Fibroblast of peridontal ligament (primary cell): Measurements from ENCODE around the gene UBN1.

Experiments
- DNase-seq: peaks from one replicate; pipeline ENCODE4 v3.0.0-alpha.2; 2010; ENCODE audit errors: extremely low read depth

The UBN1 gene

GRCh38 chr16:4884972-4885874 is 37.9 kb downstream of the UBN1 start:
- DNase-seq: no peak

GRCh38 chr16:4886151-4886550 is 38.9 kb downstream of the UBN1 start:
- no peak for DNase-seq

GRCh38 chr16:4888428-4889135 is 41.3 kb downstream of the UBN1 start:
- no peak for DNase-seq

GRCh38 chr16:4890026-4890425 is 42.7 kb downstream of the UBN1 start:
- no peak for DNase-seq

GRCh38 chr16:4890686-4891085 is 43.4 kb downstream of the UBN1 start:
- DNase-seq: no peak

DNA sequence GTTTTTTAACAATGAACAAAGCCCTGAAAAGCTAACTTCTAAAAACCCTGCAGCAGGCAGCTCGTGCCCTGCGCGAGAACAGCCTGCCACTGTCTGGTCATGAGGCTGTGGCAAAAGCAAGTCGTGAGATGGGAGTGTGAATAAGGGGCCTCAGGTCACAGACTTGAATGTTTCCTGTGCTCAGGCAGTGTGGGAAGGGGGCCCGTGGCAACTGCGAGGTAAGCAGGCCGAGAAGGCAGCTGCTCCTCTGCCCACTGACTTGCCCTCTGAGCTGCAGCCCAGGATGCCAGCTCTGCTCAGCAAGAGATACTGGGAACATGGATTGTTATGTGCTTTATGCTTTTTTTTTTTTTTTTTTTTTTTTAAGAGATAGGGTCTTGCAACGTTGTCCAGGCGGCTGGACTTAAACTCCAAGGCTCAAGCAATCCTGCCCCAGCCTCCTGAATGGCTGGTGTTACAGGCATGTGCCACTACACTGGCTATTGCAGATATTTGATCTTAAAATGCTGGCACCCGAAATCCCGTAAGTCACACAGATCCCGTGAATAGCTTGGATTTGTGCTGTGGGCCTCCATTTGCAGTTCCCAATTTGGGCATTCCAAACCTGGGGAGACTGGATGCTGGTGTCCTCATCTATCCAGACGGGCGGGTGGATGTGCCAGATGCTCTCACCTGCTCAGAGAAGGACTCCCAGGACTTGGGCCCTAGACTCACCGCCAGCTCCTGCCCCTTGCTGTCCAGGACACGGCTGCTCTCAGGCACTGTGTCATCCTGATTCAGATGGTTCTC is 44.0 kb downstream of the UBN1 start:
- no peak for DNase-seq

GRCh38 chr16:4891886-4892216 is 44.6 kb downstream of the UBN1 start:
- no peak for DNase-seq

DNA sequence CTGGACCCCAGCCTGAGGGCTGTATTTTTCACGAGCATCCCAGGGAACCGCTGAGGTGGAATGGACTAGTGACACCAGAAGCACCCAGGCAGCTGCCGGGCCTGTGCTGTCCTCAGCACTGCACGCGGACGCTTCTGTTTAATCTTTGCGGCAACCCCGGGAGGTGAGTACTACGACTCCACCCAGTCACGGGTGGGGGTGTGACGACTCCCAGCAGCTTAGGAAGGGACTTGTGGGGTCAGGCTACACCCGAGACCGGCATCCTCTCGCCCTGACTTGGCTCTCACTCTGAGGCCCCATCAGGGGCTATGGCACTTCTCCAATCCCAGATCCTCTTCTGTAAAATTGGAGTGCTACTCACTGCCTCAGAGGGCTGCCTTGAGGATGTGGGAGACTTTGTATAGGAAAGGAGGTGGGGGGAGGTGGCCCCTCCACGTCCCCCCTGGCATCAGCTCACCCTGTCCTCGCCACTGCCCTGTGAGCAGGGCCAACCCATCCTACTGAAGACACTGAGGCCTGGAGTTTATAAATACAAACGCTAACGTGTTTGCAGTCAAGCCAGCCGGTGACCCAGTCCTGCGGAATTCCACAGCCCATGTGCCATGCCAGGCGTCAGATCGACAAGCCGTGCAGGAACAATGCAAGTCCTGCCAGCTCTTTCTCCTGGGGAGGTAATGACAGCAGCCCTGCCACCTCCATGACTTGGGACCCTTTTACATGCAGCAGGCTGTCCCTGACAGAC is 45.3 kb downstream of the UBN1 start:
- peak; percentile 63 for DNase-seq

- no peak for DNase-seq
Measured at GRCh38 chr16:4893103-4893862, 46.0 kb downstream of the UBN1 start.

DNA sequence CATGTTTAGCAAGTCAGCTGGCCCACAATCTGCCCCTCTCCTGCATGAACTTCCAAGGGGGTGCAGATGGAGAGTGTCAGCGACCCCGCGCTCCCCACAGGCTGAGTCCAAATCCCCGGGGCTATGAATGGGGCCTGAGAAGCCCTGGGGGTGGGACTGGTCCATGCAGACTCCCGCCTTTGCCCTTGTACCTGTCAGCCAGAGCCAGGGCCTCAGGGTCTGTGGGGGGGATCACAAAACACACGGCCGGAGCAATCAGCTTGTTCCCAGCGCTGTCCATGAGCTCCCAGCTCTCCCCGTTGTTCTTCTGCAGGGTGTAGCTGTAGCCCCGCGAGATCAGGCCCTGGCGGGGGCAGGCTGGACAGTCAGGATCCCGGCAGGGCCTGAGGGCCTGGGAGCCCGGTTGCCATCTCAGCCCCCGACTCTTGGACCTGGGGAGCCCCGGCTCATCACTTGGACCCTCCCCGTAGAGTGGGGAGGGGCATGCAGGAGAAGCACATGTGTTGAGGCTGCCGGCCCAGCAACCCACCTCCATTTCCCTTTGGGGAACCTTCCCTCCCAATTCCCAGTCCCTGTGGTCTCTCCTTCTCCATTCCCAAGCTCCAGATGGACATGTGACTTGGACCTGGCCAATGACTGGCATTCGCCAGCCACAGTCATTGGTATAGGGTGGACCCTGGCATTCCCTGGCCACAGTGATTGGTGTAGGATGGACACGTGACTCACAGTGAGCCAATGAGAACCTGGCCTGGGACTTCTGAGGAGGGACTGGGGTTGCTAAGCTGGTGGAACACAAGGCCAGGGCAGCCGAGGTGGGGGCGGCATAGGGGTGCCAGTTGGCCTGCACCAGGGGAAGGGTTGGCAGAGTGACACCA is 47.2 kb downstream of the UBN1 start:
- DNase-seq: no peak

GRCh38 chr16:4895366-4895765 is 48.1 kb downstream of the UBN1 start:
- no peak for DNase-seq

- peak; percentile 16 for DNase-seq
Measured at GRCh38 chr16:4896761-4897160, 49.5 kb downstream of the UBN1 start.

GRCh38 chr16:4897328-4897727 is 50.0 kb downstream of the UBN1 start:
- no peak for DNase-seq

GRCh38 chr16:4898811-4899473 is 51.7 kb downstream of the UBN1 start:
- DNase-seq: no peak

DNA sequence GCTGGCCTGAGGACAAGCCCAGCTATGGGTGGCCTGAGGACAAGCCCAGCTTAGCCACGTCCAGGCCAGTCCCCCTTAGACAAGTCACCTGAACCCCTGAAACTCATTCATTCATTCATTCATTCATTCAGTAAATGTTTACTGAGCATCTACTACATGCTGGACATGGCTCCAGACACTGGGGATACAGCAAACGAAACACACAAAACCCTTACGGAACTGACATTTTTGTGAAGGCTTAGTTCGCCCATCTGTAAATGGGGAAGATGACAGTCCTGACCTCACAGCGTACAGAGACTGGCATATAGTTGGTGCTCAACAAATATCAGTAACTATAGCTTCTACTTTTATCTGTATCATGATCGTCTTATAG is 52.2 kb downstream of the UBN1 start:
- no peak for DNase-seq

GRCh38 chr16:4900036-4900435 is 52.8 kb downstream of the UBN1 start:
- peak; percentile 65 for DNase-seq

DNA sequence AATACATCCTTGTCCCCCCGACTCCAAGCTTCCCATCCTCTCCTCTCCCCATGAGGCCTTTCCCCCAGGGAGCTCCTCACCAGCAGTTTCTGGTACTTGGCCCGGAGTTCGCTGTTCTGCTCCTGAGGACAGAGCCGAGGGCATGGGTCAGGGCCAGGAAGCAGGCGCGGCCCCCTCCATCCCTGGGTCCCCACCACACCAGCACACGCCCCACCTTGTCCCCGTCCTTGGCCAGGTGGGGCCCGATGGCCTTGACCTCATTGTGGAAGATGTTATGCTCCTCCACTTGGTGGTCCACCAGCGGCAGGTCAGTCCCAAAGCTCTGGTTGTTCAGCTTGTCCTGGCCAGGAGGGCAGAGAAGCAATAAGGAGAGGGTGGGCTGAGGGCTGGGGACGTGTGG is 53.5 kb downstream of the UBN1 start:
- no peak for DNase-seq

GRCh38 chr16:4902038-4902437 is 54.8 kb downstream of the UBN1 start:
- no peak for DNase-seq

DNA sequence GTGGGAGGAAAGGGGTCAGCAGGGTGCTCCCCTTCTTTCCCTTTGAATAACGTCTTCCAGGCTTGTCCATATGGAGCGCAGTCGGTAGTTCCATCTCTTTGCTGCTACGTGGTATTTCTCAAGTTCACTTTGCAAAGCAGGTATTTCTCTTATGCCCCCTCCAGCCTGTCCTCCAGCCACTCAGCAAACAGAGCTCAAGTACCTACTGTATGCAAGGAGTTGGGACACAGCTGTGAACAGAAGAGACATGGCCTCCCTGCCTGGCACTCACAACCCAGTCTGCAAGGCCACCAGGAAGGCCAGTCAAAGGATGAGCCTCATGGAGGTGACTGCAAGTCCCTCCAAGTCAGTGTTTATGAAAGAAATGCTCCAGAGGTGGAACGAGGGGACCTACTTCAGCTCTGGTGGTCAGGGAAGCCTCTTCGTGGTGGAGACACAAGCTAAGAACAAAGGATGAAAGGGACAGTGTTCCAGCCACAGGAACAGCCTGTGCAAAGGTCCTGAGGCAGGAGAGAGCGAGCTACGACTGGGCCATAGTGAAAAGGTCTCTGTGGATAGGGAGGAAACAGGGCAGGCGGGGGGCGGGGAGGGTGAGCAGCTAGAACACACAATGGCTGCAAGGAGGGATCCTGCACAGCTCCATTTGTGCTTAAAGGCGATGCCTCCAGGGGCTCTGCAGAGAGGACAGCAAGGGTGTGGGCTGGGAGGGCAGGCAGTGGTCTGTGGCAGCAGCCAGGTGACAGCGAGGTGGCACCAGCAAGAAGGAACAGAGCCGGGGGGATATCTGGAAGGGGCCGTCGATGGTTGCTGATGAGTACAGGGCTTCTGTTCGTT is 57.0 kb downstream of the UBN1 start:
- DNase-seq: no peak
